Common myeloid progenitor, CD34-positive (primary cell): Measurements from ENCODE around the gene BGN.

Source experiments
- CTCF ChIA-PET: fragments of 350-600 bp; sonication (Branson Sonifier 250); formaldehyde crosslinking; loops from one replicate; lab custom pipeline; 2021; ENCODE audit warnings: antibody characterized with exemption; lab: Charles Lee
- POLR2A ChIA-PET: fragments of 350-600 bp; sonication (Branson Sonifier 250); formaldehyde crosslinking; loops from one replicate; lab custom pipeline; 2021; ENCODE audit warnings: antibody characterized with exemption; lab: Charles Lee
- DNase-seq, 3 donors: peaks; one replicate each; pipeline versions ENCODE4 v3.0.0 to v3.0.0-alpha.2; 2013
- H3K27ac ChIP-seq, 2 experiments: 1 replicate in 1 of 2; 2 replicates in 1 of 2; pipeline ENCODE4 v1.7.0; 2013; ENCODE audit warnings: inconsistent platforms in 2 of 2, low read length in 2 of 2, mild to moderate bottlenecking in 2 of 2, low read depth in 1 of 2, moderate library complexity in 1 of 2; ENCODE audit not compliant: severe bottlenecking in 2 of 2, insufficient read depth in 1 of 2, poor library complexity in 1 of 2
- H3K27me3 ChIP-seq, 5 experiments: replicated peaks in 2 of 5; 1 replicate in 3 of 5; 2 replicates in 2 of 5; pipeline versions ENCODE4 v1.6.1 to v1.7.0; 2013; ENCODE audit warnings: low read length in 4 of 5, mild to moderate bottlenecking in 2 of 5, moderate library complexity in 2 of 5, inconsistent platforms in 1 of 5; ENCODE audit not compliant: insufficient read depth in 5 of 5, control insufficient read depth in 4 of 5
- H3K36me3 ChIP-seq, 4 experiments: 1 replicate in 2 of 4; 2 replicates in 2 of 4; pipeline versions ENCODE4 v1.6.1 to v1.7.0; 2013; ENCODE audit warnings: low read length in 3 of 4, control low read depth in 1 of 4, mild to moderate bottlenecking in 1 of 4; ENCODE audit not compliant: control insufficient read depth in 4 of 4, insufficient read depth in 4 of 4
- H3K4me1 ChIP-seq, 4 experiments: 1 replicate in 3 of 4; 2 replicates in 1 of 4; pipeline versions ENCODE4 v1.6.1 to v1.7.1; 2013; ENCODE audit warnings: low read length in 3 of 4, mild to moderate bottlenecking in 3 of 4, control low read depth in 1 of 4, inconsistent platforms in 1 of 4, moderate library complexity in 1 of 4; ENCODE audit not compliant: control insufficient read depth in 4 of 4, insufficient read depth in 4 of 4; ENCODE audit errors: control extremely low read depth in 1 of 4
- H3K4me3 ChIP-seq, 7 experiments: 1 replicate in 4 of 7; 2 replicates in 3 of 7; pipeline versions ENCODE4 v1.5.1 to v1.7.0; 2013; ENCODE audit warnings: mild to moderate bottlenecking in 7 of 7, low read length in 6 of 7, moderate library complexity in 6 of 7, inconsistent platforms in 2 of 7, low read depth in 2 of 7, control low read depth in 1 of 7; ENCODE audit not compliant: insufficient read depth in 4 of 7, control insufficient read depth in 1 of 7; ENCODE audit errors: extremely low read depth in 1 of 7
- H3K9me3 ChIP-seq, 5 experiments: 1 replicate in 4 of 5; 2 replicates in 1 of 5; pipeline versions ENCODE4 v1.6.1 to v1.7.1; 2013; ENCODE audit warnings: low read length in 4 of 5, mild to moderate bottlenecking in 2 of 5, inconsistent platforms in 1 of 5, low read depth in 1 of 5, moderate library complexity in 1 of 5; ENCODE audit not compliant: control insufficient read depth in 4 of 5, insufficient read depth in 2 of 5; ENCODE audit errors: control extremely low read depth in 1 of 5
- WGBS: methylation state at CpG from one replicate; pipeline ENCODE4 v1.1.5; 2013; ENCODE audit not compliant: insufficient coverage; 5-methylcytosine and 5-hydroxymethylcytosine counted together

BGN gene

DNA sequence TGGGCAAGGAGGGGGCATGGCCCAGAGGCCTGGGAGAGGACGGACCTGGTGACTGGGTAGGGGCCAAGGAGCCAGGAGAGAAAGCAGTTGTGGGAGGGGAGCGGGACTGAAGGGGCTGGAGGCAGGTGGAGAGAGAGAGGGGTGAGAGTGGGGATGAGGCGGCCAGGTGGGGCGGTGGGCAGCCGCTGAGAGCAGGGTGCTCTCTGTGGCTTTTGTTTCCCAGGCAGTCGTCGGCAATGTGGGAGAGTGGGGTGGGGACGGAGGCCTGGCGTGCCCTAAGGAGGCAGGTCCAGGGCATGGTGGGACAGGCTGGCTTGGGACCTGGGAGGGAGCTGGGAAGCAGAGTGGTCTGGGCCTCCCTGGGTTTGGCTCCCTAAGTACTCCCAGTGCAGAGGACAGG is 19.5 kb downstream of the BGN start:
- Histone ChIP-seq H3K4me3 (no peak overlapping the region), H3K27me3 (peaks cover 0 to 64% (median 4%) of the 10 kb centered on the region in 5 experiments), H3K4me1 (peaks cover 0 to 5% (median 2%) of the 10 kb centered on the region in 4 experiments), H3K9me3 (no peaks in the 10 kb centered on the region), H3K27ac (no peak overlapping the region), H3K36me3 (no peaks in the 10 kb centered on the region)
- ChIA-PET CTCF (no interaction called here), POLR2A (no interaction called here)
- no peak for DNase-seq
- 96% methylated on average over 8 of the region's 9 CpGs for WGBS

DNA sequence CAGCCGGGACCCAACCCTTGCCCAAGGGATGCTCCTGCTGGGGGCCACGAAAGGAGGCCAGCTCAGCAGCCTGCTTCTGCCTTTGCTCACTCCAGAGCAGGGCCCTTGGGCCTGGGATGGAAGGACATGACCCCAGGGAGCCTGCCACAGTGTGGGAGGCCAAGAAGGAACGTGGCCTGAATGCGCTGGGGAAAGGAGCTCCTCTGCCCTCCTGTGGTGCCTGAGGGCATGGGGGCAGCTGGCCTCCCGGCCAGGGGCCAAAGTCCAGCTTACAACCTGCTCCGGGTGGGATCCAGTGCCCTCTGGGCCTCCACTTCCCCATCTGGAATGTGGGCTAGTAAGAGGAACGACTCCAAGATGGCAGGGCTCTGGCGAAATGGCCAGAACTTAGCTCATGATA is 20.7 kb downstream of the BGN start:
- 86% methylated on average over 8 of the region's 8 CpGs for WGBS

DNA sequence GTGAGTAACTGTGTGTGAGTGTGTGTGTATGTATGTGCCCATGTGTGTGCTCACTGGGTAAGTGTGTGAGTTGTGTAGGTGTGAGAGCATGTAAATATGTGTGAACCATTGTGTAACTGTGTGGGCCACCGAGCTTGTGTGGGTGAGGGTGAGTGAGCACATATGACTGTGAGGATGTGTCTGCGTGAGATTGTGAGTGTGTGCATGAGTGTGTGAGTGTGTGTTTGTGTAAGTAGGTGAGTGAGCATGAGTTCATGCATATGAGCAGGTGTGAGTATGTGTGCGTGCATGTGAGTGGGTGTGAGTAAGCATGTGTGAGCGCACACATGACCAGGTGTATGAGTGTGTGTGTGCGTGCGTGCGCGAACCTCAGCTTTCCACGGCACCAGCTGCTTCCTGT is 21.3 kb downstream of the BGN start:
- ChIA-PET CTCF (interaction anchor here (0.8 to 1.8 kb wide), 2 partner anchors 9 to 12 kb away, joined by 3 to 7 read pairs; no protein-coding TSS in a partner anchor), POLR2A (no interaction called here)
- H3K27ac ChIP-seq = no peak overlapping the region
- peaks cover 0 to 69% (median 7%) of the 10 kb centered on the region in 5 experiments for H3K27me3 ChIP-seq
- peak; percentile 4 to 52 (median 44) for DNase-seq
- WGBS = 64% methylated on average over 9 of the region's 9 CpGs
- no peak overlapping the region for H3K4me3 ChIP-seq
- H3K4me1 ChIP-seq = peaks cover 0 to 5% (median 2%) of the 10 kb centered on the region in 4 experiments
- H3K36me3 ChIP-seq = no peaks in the 10 kb centered on the region
- no peaks in the 10 kb centered on the region for H3K9me3 ChIP-seq

More for the DNA sequence above, 20.7 kb downstream of the BGN start:
- Histone ChIP-seq H3K4me3 (no peak overlapping the region), H3K27me3 (peaks cover 0 to 66% (median 7%) of the 10 kb centered on the region in 5 experiments), H3K9me3 (no peaks in the 10 kb centered on the region), H3K4me1 (peaks cover 0 to 5% (median 2%) of the 10 kb centered on the region in 4 experiments), H3K27ac (no peak overlapping the region), H3K36me3 (no peaks in the 10 kb centered on the region)
- no peak for DNase-seq
- ChIA-PET POLR2A (no interaction called here), CTCF (interaction anchor here (1.8 kb wide), 1 partner anchor 8 kb away, joined by 7 read pairs; no protein-coding TSS in a partner anchor)

- no peaks in the 10 kb centered on the region for H3K9me3 ChIP-seq
- no peak within 1 kb of the TSS for H3K27ac ChIP-seq
- H3K36me3 ChIP-seq = no peaks in the 10 kb centered on the region
- 39% methylated on average over 19 of the region's 50 CpGs for WGBS
- peak within 1 kb of the TSS in 1 of 7 experiments; percentile 16 for H3K4me3 ChIP-seq
- H3K4me1 ChIP-seq = peaks cover 0 to 5% (median 2%) of the 10 kb centered on the region in 4 experiments
- POLR2A ChIA-PET = no interaction called here
- peaks cover 0 to 82% (median 7%) of the 10 kb centered on the region in 5 experiments for H3K27me3 ChIP-seq
- CTCF ChIA-PET = no interaction called here
- DNase-seq = peak in 1 of 3 donors; percentile 6
Observed at GRCh38 chrX:153517423-153517822, 22.6 kb downstream of the BGN start, which contains the start of gene ATP2B3. ATP2B3 (plus strand) TSS chrX:153517642; CDS start chrX:153536248, 18,606 bp downstream.

GRCh38 chrX:153517946-153518834 is 23.4 kb downstream of the BGN start:
- DNase-seq = no peak
- 30% methylated on average over 49 of the region's 70 CpGs for WGBS
- ChIA-PET POLR2A (no interaction called here), CTCF (no interaction called here)
- Histone ChIP-seq H3K27ac (no peak overlapping the region), H3K4me3 (no peak overlapping the region), H3K27me3 (peaks cover 0 to 85% (median 7%) of the 10 kb centered on the region in 5 experiments), H3K36me3 (no peaks in the 10 kb centered on the region), H3K4me1 (peaks cover 0 to 5% (median 2%) of the 10 kb centered on the region in 4 experiments), H3K9me3 (no peaks in the 10 kb centered on the region)

DNA sequence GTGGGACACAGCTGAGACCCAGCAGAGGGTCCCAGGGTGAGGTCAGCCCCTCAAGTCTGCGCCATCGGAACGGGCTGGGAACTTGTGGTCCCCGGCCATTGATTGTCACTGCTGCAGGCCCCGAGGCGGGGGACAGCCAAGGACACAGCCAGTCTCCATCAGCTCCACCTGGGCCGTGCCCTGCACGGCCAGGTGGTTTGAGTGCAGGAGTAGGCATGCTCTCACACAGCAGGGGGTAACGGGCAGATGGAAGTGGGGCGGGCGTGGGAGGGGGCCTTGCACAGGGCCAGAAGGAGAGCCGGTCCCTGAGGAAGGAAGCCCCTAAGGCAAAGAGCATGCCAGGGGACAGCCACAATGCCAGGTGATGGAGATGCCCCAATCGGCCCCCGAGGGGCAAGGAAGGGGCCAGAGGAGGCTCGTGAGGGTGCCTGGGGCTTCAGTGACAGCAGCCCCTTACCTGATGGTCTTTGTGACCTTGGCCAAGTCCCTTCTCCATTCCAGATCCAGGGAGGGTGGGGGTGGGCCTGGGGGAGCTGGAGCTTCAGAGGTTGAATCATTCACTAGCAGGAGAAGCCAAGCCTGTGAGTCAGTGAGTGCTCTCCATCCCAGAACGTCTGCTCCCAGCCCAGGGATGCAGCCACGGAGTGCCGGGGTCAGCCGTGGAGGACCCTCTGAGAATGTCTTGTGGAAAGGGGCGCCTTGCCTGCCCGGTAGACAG is 24.9 kb downstream of the BGN start:
- POLR2A ChIA-PET = interaction anchor here (0.6 kb wide), 1 partner anchor 468 kb away, joined by 3 read pairs; no protein-coding TSS in a partner anchor
- H3K27ac ChIP-seq = no peak overlapping the region
- CTCF ChIA-PET = no interaction called here
- H3K36me3 ChIP-seq = no peaks in the 10 kb centered on the region
- DNase-seq = no peak
- no peaks in the 10 kb centered on the region for H3K9me3 ChIP-seq
- peaks cover 0 to 5% (median 2%) of the 10 kb centered on the region in 4 experiments for H3K4me1 ChIP-seq
- 82% methylated on average over 17 of the region's 21 CpGs for WGBS
- H3K4me3 ChIP-seq = no peak overlapping the region
- peaks cover 0 to 89% (median 7%) of the 10 kb centered on the region in 5 experiments for H3K27me3 ChIP-seq
